WTC11 (cell line): ENCODE measurements around the gene RFX4. TPM values are rescaled to one million over a fixed set of nuclear protein-coding genes. Genes with fewer than 3 reads are reported as not detected.

Source experiments
- ATAC-seq: fragments of 200-7000 bp; cut with Tn5 transposase; 2 replicates; pipeline ENCODE4 v1.10.0; 2021; ENCODE audit warnings: mild to moderate bottlenecking, moderate library complexity
- CTCF ChIA-PET: fragments of 300-600 bp; sonication (Branson Sonifier 250); formaldehyde crosslinking; loops from one replicate; lab custom pipeline; 2021; ENCODE audit warnings: antibody characterized with exemption; lab: Charles Lee
- POLR2A ChIA-PET: fragments of 350-600 bp; sonication (Branson Sonifier 250); formaldehyde crosslinking; loops from one replicate; lab custom pipeline; 2021; ENCODE audit warnings: antibody characterized with exemption; lab: Charles Lee
- DNase-seq: peaks from one replicate; pipeline ENCODE4 v3.0.0; 2021; ENCODE audit warnings: low spot score
- H3K27ac Mint-ChIP-seq: 2 replicates; pipeline ENCODE4 v1.8.0; 2021; ENCODE audit warnings: mixed read lengths
- H3K27me3 Mint-ChIP-seq: 2 replicates; pipeline ENCODE4 v1.8.0; 2021; ENCODE audit warnings: low read depth, mild to moderate bottlenecking, moderate library complexity, mixed read lengths
- H3K36me3 Mint-ChIP-seq: 2 replicates; pipeline ENCODE4 v1.8.0; 2021; ENCODE audit warnings: mixed read lengths
- H3K4me1 Mint-ChIP-seq: 2 replicates; pipeline ENCODE4 v1.8.0; 2022; ENCODE audit warnings: mixed read lengths
- H3K4me3 Mint-ChIP-seq: 2 replicates; pipeline ENCODE4 v1.8.0; 2021; ENCODE audit warnings: mild to moderate bottlenecking, moderate library complexity, mixed read lengths
- H3K9me3 Mint-ChIP-seq: 2 replicates; pipeline ENCODE4 v1.8.0; 2021; ENCODE audit warnings: mixed read lengths
- AR ChIP-seq: fragments of 250-450 bp; sonication (Bioruptor Pico); IDR thresholded peaks from 2 replicates; pipeline ENCODE4 v1.9.0; 2021; ENCODE audit warnings: mild to moderate bottlenecking
- ELF4 ChIP-seq: sonication (generic); formaldehyde crosslinking; IDR thresholded peaks from 2 replicates; pipeline ENCODE4 v1.8.1; 2022; ENCODE audit warnings: low read depth, mild to moderate bottlenecking, moderate library complexity, missing genetic modification reagents
- ETV6 ChIP-seq: sonication (generic); formaldehyde crosslinking; IDR thresholded peaks from 2 replicates; pipeline ENCODE4 v1.8.1; 2022; ENCODE audit warnings: mild to moderate bottlenecking, missing genetic modification reagents
- FOXP1 ChIP-seq: sonication (generic); formaldehyde crosslinking; IDR thresholded peaks from 2 replicates; pipeline ENCODE4 v1.8.0; 2022; ENCODE audit warnings: missing genetic modification reagents, mild to moderate bottlenecking, moderate library complexity, borderline replicate concordance
- FOXP4 ChIP-seq: sonication (generic); formaldehyde crosslinking; IDR thresholded peaks from 2 replicates; pipeline ENCODE4 v1.8.0; 2022; ENCODE audit warnings: mild to moderate bottlenecking, missing genetic modification reagents
- MYBL2 ChIP-seq: sonication (generic); formaldehyde crosslinking; IDR thresholded peaks from 2 replicates; pipeline ENCODE4 v1.8.1; 2023; ENCODE audit warnings: mild to moderate bottlenecking, moderate library complexity, missing genetic modification reagents
- NR2C2 ChIP-seq: sonication (generic); formaldehyde crosslinking; IDR thresholded peaks from 2 replicates; pipeline ENCODE4 v1.8.0; 2022; ENCODE audit warnings: mild to moderate bottlenecking, missing genetic modification reagents
- OVOL2 ChIP-seq: fragments of 250-450 bp; sonication (Bioruptor Pico); IDR thresholded peaks from 2 replicates; pipeline ENCODE4 v1.9.0; 2021; ENCODE audit warnings: mild to moderate bottlenecking, borderline replicate concordance
- PRDM15 ChIP-seq: sonication (generic); formaldehyde crosslinking; IDR thresholded peaks from 2 replicates; pipeline ENCODE4 v1.8.0; 2022; ENCODE audit warnings: missing genetic modification reagents
- RORB ChIP-seq: fragments of 250-450 bp; sonication (Bioruptor Pico); IDR thresholded peaks from 2 replicates; pipeline ENCODE4 v1.9.0; 2021; ENCODE audit warnings: mild to moderate bottlenecking
- USF1 ChIP-seq: sonication (generic); formaldehyde crosslinking; IDR thresholded peaks from 2 replicates; pipeline ENCODE4 v1.8.0; 2022; ENCODE audit warnings: mild to moderate bottlenecking, missing genetic modification reagents
- USF2 ChIP-seq: sonication (generic); formaldehyde crosslinking; IDR thresholded peaks from 2 replicates; pipeline ENCODE4 v1.8.1; 2023; ENCODE audit warnings: mild to moderate bottlenecking, missing genetic modification reagents, moderate library complexity
- ZNF263 ChIP-seq: sonication (generic); formaldehyde crosslinking; IDR thresholded peaks from 2 replicates; pipeline ENCODE4 v1.8.1; 2022; ENCODE audit warnings: low read depth, mild to moderate bottlenecking, moderate library complexity, missing genetic modification reagents
- ZNF416 ChIP-seq: fragments of 250-450 bp; sonication (Bioruptor Pico); IDR thresholded peaks from 2 replicates; pipeline ENCODE4 v1.9.0; 2021; ENCODE audit warnings: mild to moderate bottlenecking, inconsistent platforms
- ZNF423 ChIP-seq: fragments of 250-450 bp; sonication (Bioruptor Pico); IDR thresholded peaks from 2 replicates; pipeline ENCODE4 v2.1.2; 2022; ENCODE audit warnings: mild to moderate bottlenecking, moderate library complexity
- total RNA-seq: library from RNA; stranded (reverse); gene quantifications from 3 replicates; pipeline ENCODE4 v1.2.3, GENCODE V29; 2021

Gene RFX4
- total RNA-seq, 1 experiment from 2014 or later: 0.26 TPM

GRCh38 chr12:106696681-106697417 lies 114.0 kb downstream of the RFX4 start:
- DNase-seq (no peak), ATAC-seq (no peak)
- POLR2A ChIA-PET: no interaction called here
- H3K27me3 Mint-ChIP-seq: no peaks in the 10 kb centered on the region
- no peaks in the 10 kb centered on the region for H3K4me1 Mint-ChIP-seq
- CTCF ChIA-PET: no interaction called here
- H3K4me3 Mint-ChIP-seq: no peak overlapping the region
- H3K27ac Mint-ChIP-seq: no peak overlapping the region
- peaks cover 26% of the 10 kb centered on the region for H3K9me3 Mint-ChIP-seq
- TF ChIP-seq ZNF423 (no peak), USF2 (no peak), MYBL2 (CRISPR knock-in tag) (no peak), ZNF263 (no peak), FOXP1 (no peak), FOXP4 (CRISPR knock-in tag) (no peak), ETV6 (CRISPR knock-in tag) (no peak), PRDM15 (CRISPR knock-in tag) (no peak), NR2C2 (no peak), AR (CRISPR knock-in tag) (no peak), OVOL2 (no peak), ELF4 (CRISPR knock-in tag) (no peak), RORB (CRISPR knock-in tag) (no peak), USF1 (no peak)
- TF ChIP-seq, all 79 proteins: peak for 0
- peaks cover 12% of the 10 kb centered on the region for H3K36me3 Mint-ChIP-seq

- ATAC-seq (no peak), DNase-seq (no peak)
- H3K27ac Mint-ChIP-seq: no peak overlapping the region
- CTCF ChIA-PET: no interaction called here
- TF ChIP-seq USF2 (no peak), FOXP4 (CRISPR knock-in tag) (no peak), ZNF416 (no peak)
- H3K4me3 Mint-ChIP-seq: no peak overlapping the region
- peaks cover 19% of the 10 kb centered on the region for H3K36me3 Mint-ChIP-seq
- H3K27me3 Mint-ChIP-seq: no peaks in the 10 kb centered on the region
- POLR2A ChIA-PET: interaction anchor here (1.1 kb wide), 1 partner anchor 257 kb away, joined by 3 read pairs; no protein-coding TSS in a partner anchor
- H3K4me1 Mint-ChIP-seq: peaks cover 3% of the 10 kb centered on the region
- H3K9me3 Mint-ChIP-seq: peaks cover 34% of the 10 kb centered on the region
Measured at GRCh38 chr12:106704081-106704480, 121.3 kb downstream of the RFX4 start.
